ENCODE measurements around the gene NCS1.

GRCh38 chr9:130186839-130187522, 14.8 kb downstream of the NCS1 start:
- TF ChIP-seq ZNF408 (CRISPR knock-in tag; IDR thresholded peaks at IDR 0.05; ENCODE audit: low read depth) = no peak
- TF ChIP-seq FOXP1 (CRISPR knock-in tag; IDR thresholded peaks at IDR 0.05) = no peak
- TF ChIP-seq MYBL2 (IDR thresholded peaks at IDR 0.05; ENCODE audit: low read depth) = no peak
- no peak for TF ChIP-seq MYBL2 (CRISPR knock-in tag; IDR thresholded peaks at IDR 0.05; ENCODE audit: borderline replicate concordance)
- TF ChIP-seq EHMT2 (IDR thresholded peaks at IDR 0.05) = no peak
- TF ChIP-seq CREB5 (CRISPR knock-in tag; IDR thresholded peaks at IDR 0.05) = no peak

Measured in K562 (cell line).